ENCODE measurements around the gene B3GALNT2.

Gene B3GALNT2

DNA sequence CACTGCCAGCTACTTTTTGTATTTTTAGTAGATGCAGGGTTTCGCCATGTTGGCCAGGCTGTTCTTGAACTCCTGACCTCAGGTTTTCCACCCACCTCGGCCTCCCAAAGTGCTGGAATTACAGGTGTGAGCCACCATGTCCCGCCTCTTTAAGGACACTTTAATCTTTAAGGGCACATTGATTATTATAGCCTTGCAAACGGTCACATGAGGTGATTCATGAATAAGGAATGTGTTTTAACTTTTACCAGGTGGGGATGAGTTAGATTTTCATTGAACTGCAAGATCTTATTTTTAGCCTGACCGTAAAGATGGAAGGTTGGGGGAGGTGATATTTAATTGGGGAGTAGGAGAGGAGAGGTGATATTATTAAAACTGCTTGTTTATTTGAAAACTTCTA, 75.1 kb downstream of the B3GALNT2 start:
- Mint-ChIP-seq H3K27me3 (no peaks in the 10 kb centered on the region), H3K27ac (ENCODE audit: low read depth) (no peak overlapping the region), H3K4me3 (no peak overlapping the region), H3K36me3 (ENCODE audit: insufficient read depth) (peaks cover 6% of the 10 kb centered on the region), H3K9me3 (no peaks in the 10 kb centered on the region), H3K4me1 (peaks cover 6% of the 10 kb centered on the region)
- DNase-seq (ENCODE audit: low spot score in 2 of 2) (no peak), ATAC-seq (replicated peaks; ENCODE audit: extremely low read depth, poor library complexity, severe bottlenecking) (no peak)

DNA sequence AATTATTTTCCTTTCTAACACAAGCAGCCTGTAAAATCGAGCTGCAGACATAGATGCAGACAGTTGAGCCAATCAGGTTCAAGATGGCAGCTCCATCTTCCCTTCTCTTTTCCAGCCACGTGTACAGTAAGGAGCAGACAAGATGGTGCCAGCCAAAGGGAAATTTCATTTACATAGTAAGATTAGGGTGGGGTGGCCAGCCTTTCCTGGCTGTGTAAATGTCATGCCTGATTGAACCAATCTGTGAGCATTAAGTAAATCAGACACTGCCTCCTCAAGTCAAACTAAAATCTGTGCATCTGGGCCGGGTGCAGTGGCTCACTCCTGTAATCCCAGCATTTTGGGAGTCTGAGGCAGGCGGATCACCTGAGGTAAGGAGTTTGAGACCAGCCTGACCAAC, 76.8 kb downstream of the B3GALNT2 start:
- H3K27me3 Mint-ChIP-seq = no peaks in the 10 kb centered on the region
- H3K9me3 Mint-ChIP-seq = no peaks in the 10 kb centered on the region
- ATAC-seq (replicated peaks; ENCODE audit: extremely low read depth, poor library complexity, severe bottlenecking) = no peak
- H3K27ac Mint-ChIP-seq (ENCODE audit: low read depth) = no peak overlapping the region
- no peak for DNase-seq (ENCODE audit: low spot score in 2 of 2)
- H3K4me3 Mint-ChIP-seq = no peak overlapping the region
- peaks cover 22% of the 10 kb centered on the region for H3K4me1 Mint-ChIP-seq
- H3K36me3 Mint-ChIP-seq (ENCODE audit: insufficient read depth) = peaks cover 5% of the 10 kb centered on the region

DNA sequence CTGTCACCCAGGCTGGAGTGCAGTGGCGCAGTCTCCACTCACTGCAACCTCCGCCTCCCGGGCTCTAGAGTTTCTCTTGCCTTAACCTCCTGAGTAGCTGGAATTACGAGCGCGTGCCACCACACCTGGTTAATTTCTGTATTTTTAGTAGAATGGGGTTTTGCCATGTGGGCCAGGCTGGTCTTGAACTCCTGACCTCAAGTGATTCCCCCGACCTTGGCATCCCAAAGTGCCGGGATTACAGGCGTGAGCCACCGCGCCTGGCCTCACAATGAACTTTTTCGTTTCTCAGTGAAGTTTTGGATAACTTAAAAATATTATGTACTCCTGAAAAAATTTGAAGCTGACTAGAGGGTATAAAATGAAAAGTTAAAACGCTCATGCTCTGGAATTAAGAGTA, 77.6 kb downstream of the B3GALNT2 start:
- H3K36me3 Mint-ChIP-seq (ENCODE audit: insufficient read depth) = peaks cover 5% of the 10 kb centered on the region
- H3K27me3 Mint-ChIP-seq = no peaks in the 10 kb centered on the region
- H3K9me3 Mint-ChIP-seq = no peaks in the 10 kb centered on the region
- no peak overlapping the region for H3K4me3 Mint-ChIP-seq
- DNase-seq (ENCODE audit: low spot score in 2 of 2) = no peak
- H3K4me1 Mint-ChIP-seq = peaks cover 22% of the 10 kb centered on the region
- no peak for ATAC-seq (replicated peaks; ENCODE audit: extremely low read depth, poor library complexity, severe bottlenecking)
- H3K27ac Mint-ChIP-seq (ENCODE audit: low read depth) = no peak overlapping the region

DNA sequence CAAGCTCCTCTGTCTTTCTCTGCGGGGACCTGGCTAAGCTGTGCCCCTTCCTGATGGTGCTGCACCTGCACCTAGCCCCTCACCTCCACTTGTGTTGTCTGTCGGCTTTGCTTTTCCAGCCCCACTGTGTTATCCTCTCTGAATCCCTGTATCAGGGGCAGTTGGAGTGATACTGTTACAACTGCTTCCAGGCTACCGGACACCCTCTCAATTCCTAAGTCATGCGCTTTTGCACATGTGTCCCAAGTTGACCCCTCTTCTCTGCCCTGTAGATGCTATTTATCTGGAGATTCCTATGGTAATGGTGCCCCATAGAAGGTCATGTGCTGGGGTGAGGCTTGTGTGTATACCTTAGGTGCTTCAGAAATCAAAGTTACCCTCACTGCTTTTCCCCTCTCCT, 78.1 kb downstream of the B3GALNT2 start:
- H3K9me3 Mint-ChIP-seq = no peaks in the 10 kb centered on the region
- DNase-seq (ENCODE audit: low spot score in 2 of 2) (no peak), ATAC-seq (replicated peaks; ENCODE audit: extremely low read depth, poor library complexity, severe bottlenecking) (no peak)
- H3K4me1 Mint-ChIP-seq = peaks cover 22% of the 10 kb centered on the region
- H3K27me3 Mint-ChIP-seq = no peaks in the 10 kb centered on the region
- peaks cover 5% of the 10 kb centered on the region for H3K36me3 Mint-ChIP-seq (ENCODE audit: insufficient read depth)
- no peak overlapping the region for H3K4me3 Mint-ChIP-seq
- no peak overlapping the region for H3K27ac Mint-ChIP-seq (ENCODE audit: low read depth)

DNA sequence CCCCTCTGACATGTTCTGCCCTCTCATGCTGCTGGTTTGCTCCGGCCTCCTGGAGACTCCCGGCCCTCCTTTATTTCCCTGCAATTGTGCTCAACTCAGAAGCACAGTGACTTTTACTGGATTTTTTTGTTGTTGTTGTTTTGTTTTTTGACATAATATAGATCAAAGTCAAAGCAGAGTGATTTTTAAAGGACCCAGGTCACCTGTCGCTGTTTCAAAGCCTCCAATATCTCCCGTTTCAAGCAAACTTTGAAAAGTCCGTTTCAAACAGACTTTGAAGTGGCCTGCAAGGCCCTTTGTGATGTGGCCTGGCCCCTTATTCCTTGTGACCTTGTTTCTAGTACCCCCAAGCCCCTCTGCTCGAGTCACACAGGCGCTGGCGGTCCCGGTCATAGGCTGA, 78.9 kb downstream of the B3GALNT2 start:
- H3K9me3 Mint-ChIP-seq = no peaks in the 10 kb centered on the region
- no peak for DNase-seq (ENCODE audit: low spot score in 2 of 2)
- no peaks in the 10 kb centered on the region for H3K27me3 Mint-ChIP-seq
- peak overlapping the region; percentile 38 for H3K27ac Mint-ChIP-seq (ENCODE audit: low read depth)
- H3K4me1 Mint-ChIP-seq = peaks cover 22% of the 10 kb centered on the region
- H3K4me3 Mint-ChIP-seq = no peak overlapping the region
- peaks cover 5% of the 10 kb centered on the region for H3K36me3 Mint-ChIP-seq (ENCODE audit: insufficient read depth)
- ATAC-seq (replicated peaks; ENCODE audit: extremely low read depth, poor library complexity, severe bottlenecking) = no peak

DNA sequence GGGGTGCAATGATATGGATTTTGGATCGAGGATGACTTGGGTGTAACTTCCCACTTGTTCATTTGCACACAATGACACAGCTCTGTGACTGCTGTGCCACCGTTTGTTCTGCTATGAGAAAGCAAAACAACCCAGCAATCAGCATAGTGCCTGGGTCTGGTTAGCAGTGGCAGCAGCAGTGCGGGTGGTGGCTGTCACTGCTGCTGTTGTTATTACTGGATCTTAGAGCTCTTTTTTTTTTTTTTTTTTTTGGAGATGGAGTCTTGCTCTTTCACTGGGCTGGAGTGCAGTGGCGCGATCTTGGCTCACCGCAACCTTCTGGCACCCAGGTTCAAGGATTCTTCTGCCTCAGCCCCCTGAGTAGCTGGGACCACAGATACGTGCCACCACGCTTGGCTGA, 80.2 kb downstream of the B3GALNT2 start:
- no peak for DNase-seq (ENCODE audit: low spot score in 2 of 2)
- Mint-ChIP-seq H3K9me3 (no peaks in the 10 kb centered on the region), H3K27ac (ENCODE audit: low read depth) (peak overlapping the region; percentile 80), H3K4me1 (peaks cover 22% of the 10 kb centered on the region), H3K4me3 (no peak overlapping the region), H3K27me3 (no peaks in the 10 kb centered on the region), H3K36me3 (ENCODE audit: insufficient read depth) (peaks cover 5% of the 10 kb centered on the region)
- no peak for ATAC-seq (replicated peaks; ENCODE audit: extremely low read depth, poor library complexity, severe bottlenecking)

DNA sequence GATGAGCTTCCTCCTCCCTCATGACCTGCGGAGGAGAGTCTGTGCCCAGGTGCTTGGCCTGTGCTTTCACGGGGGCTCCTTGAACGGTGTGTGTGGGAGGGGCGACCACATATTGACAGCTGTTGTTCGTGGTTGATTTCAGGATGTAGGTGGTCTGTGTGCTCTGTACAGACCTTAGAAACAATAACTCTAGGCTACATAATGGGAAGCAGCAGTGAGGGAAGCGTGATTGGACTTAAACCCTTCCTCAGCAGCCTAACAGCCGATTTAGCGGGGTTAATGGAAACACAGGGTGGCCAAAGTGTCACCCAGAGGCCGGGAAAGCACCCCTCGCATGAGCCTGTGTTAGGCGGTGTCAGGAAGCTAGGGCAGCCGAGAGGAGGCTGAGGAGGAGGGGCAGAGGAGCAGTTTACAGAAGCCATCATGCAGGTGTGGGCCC, 81.0 kb downstream of the B3GALNT2 start:
- DNase-seq (ENCODE audit: low spot score in 2 of 2) = peak in 1 of 2 donors; percentile 16
- no peaks in the 10 kb centered on the region for H3K27me3 Mint-ChIP-seq
- ATAC-seq (replicated peaks; ENCODE audit: extremely low read depth, poor library complexity, severe bottlenecking) = peak; percentile 91
- peak overlapping the region; percentile 80 for H3K27ac Mint-ChIP-seq (ENCODE audit: low read depth)
- H3K9me3 Mint-ChIP-seq = no peaks in the 10 kb centered on the region
- H3K4me1 Mint-ChIP-seq = peaks cover 22% of the 10 kb centered on the region
- H3K4me3 Mint-ChIP-seq = peak overlapping the region; percentile 68
- H3K36me3 Mint-ChIP-seq (ENCODE audit: insufficient read depth) = peaks cover 5% of the 10 kb centered on the region

DNA sequence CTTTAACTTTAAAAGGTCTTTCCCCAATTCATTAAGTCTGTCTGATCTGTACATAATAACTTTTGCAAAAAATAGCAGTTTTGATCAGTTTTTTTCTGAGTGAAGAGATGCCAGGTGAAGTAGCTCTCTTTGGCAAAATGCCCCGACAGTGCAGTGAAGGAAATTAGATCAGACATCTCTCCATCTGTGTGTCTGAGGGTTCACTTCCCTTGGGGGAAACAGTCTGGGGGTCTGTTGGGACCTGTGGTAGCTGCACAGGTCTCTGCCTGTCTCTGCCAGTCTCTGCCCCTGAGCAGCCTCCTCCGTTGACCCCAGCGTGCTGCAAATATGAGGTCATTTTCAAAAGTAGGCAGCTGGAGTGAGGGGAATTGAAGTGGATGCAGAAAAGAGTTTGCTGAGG, 82.5 kb downstream of the B3GALNT2 start:
- Mint-ChIP-seq H3K27me3 (no peaks in the 10 kb centered on the region), H3K9me3 (no peaks in the 10 kb centered on the region), H3K36me3 (ENCODE audit: insufficient read depth) (peaks cover 4% of the 10 kb centered on the region), H3K4me1 (peaks cover 22% of the 10 kb centered on the region), H3K4me3 (no peak overlapping the region), H3K27ac (ENCODE audit: low read depth) (no peak overlapping the region)
- no peak for DNase-seq (ENCODE audit: low spot score in 2 of 2)
- ATAC-seq (replicated peaks; ENCODE audit: extremely low read depth, poor library complexity, severe bottlenecking) = no peak

DNA sequence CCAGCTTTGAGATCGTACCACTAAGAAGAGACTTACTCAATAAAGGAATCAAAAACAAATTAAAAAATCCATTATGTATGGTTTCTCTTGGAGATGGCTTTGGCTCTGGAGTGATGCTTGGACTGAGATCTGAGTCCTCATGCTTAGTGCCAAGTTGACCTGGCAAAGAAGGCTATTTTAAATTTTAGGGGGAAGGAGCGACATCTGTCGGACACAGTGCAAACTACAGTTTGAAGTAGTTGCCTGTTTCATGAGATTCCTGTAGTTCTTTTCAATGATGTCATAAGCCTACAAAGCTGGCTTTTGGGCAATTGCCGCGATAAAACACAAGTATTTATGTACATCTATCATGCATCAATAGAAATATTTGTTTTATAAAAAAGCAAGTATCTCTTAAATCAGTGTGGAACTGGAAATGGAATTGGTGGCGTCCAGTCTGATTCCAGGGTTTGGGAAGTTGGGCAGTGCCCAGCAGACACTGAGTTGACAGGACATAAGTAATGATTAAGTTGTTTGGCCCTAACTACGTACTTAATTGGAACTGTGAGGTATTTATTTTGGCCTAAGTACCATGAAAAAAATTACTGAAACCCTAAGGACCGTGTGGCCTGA, 87.1 kb downstream of the B3GALNT2 start:
- no peak overlapping the region for H3K27ac Mint-ChIP-seq (ENCODE audit: low read depth)
- no peaks in the 10 kb centered on the region for H3K4me1 Mint-ChIP-seq
- peaks cover 3% of the 10 kb centered on the region for H3K36me3 Mint-ChIP-seq (ENCODE audit: insufficient read depth)
- no peak overlapping the region for H3K4me3 Mint-ChIP-seq
- H3K9me3 Mint-ChIP-seq = no peaks in the 10 kb centered on the region
- no peaks in the 10 kb centered on the region for H3K27me3 Mint-ChIP-seq
- DNase-seq (ENCODE audit: low spot score in 2 of 2) = peak; percentile 53 to 57
- ATAC-seq (replicated peaks; ENCODE audit: extremely low read depth, poor library complexity, severe bottlenecking) = peak; percentile 28

DNA sequence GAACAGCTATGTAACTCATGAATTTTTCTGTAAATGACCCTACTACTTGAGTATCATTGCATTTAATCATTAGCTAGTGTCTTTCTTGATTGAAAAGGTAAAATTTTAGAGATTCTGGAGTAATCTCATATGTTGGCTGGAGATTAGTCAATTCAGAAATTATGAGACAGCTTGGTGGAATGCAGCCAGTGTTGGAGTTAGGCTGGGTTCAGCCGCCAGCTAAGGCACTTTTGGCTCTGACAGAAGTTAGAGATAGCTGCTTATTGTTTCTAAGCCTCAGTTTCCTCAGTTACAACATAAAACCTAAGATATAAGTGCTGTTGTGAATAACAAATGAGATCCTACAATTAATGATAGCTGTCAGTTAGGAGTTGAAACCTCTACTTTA, 87.6 kb downstream of the B3GALNT2 start:
- no peak overlapping the region for H3K4me3 Mint-ChIP-seq
- no peaks in the 10 kb centered on the region for H3K9me3 Mint-ChIP-seq
- H3K27me3 Mint-ChIP-seq = no peaks in the 10 kb centered on the region
- H3K4me1 Mint-ChIP-seq = peaks cover 3% of the 10 kb centered on the region
- ATAC-seq (replicated peaks; ENCODE audit: extremely low read depth, poor library complexity, severe bottlenecking) (no peak), DNase-seq (ENCODE audit: low spot score in 2 of 2) (no peak)
- peaks cover 3% of the 10 kb centered on the region for H3K36me3 Mint-ChIP-seq (ENCODE audit: insufficient read depth)
- no peak overlapping the region for H3K27ac Mint-ChIP-seq (ENCODE audit: low read depth)

DNA sequence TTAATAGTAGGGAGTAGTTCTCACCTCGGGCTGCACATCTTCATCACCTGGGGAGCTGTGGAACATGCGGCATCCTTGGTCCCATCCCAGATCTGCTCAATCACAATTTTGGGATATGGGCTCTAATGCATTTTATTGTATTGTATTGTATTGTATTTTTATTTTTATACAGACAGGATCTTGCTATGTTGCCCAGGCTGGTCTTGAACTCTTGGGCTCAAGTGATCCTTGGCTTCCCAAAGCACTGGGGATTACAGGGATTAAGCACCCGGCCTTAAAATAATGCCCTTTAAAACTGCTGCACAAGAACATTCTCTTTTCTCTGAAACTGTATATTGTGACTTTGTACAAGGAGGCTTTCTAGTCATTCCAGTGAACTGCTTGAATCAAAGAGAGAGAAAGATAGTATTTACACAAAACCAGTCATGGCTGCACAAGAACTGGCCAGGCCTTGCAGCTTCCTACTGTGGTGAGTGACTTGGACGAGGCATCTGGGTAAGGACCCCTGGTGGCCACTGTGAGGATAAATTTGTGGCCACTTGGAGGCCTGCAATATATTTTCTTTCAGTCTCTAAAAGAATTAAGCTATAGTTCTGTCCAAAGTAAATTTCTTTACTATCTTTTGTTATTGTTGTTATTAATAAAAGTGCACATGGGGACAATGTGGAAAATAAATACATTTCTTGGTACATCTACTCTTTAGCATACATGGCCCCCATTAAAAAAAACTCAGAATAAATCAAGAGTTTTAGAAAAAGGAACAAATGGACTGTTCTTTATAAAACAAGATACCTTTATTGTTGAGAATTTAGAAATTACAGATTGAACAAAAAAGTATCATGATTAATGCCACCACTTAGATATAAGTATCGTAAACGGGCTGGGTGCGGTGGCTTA, 89.0 kb downstream of the B3GALNT2 start:
- ATAC-seq (replicated peaks; ENCODE audit: extremely low read depth, poor library complexity, severe bottlenecking) = no peak
- Mint-ChIP-seq H3K9me3 (no peaks in the 10 kb centered on the region), H3K4me1 (peaks cover 4% of the 10 kb centered on the region), H3K27me3 (no peaks in the 10 kb centered on the region), H3K4me3 (no peak overlapping the region), H3K36me3 (ENCODE audit: insufficient read depth) (peaks cover 3% of the 10 kb centered on the region), H3K27ac (ENCODE audit: low read depth) (no peak overlapping the region)
- peak; percentile 22 to 34 for DNase-seq (ENCODE audit: low spot score in 2 of 2)

DNA sequence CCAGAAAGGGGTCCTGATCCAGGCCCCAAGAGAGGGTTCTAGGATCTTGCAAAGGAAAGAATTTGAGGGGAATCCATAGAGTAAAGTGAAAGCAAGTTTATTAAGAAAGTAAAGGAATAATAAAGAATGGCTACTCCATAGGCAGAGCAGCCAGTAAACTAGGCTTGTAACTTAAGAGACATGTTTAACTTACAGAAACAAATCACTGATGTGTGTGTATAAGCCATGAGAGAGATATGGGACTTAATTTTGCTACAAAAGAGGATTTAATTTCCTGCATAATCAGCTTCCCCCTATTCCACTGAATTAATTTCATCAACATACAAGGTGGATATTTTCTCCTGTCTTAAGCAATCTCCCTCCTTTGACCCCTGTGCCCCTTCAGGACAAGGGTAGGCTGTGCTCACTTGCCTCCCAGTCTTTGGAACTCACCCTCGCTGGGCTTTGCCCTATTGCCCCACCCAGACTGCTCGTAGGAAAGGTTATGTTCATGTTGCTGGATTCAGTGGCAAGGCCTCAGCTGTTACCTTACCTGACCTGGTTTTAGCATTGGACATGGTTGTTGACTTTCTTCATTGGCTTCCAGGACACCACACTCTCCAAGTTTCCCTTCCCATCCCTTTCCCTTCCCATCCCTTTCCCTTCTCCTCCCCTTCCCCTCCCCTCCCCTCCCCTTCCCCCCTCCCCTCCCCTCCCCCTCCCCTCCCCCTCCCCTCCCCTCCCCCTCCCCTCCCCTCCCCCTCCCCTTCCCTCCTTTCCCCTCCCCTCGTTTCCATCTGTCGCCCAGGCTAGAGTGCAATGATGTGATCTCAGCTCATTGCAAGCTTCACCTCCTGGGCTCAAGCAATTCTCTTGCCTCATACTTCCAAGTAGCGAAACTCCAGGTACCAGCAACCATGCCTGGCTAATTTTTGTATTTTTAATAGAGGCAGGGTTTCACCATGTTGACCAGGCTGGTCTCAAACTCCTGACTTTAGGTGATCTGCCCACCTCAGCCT, 92.5 kb downstream of the B3GALNT2 start:
- ATAC-seq (replicated peaks; ENCODE audit: extremely low read depth, poor library complexity, severe bottlenecking) = no peak
- H3K27me3 Mint-ChIP-seq = no peaks in the 10 kb centered on the region
- no peak overlapping the region for H3K4me3 Mint-ChIP-seq
- H3K4me1 Mint-ChIP-seq = peaks cover 4% of the 10 kb centered on the region
- peaks cover 3% of the 10 kb centered on the region for H3K36me3 Mint-ChIP-seq (ENCODE audit: insufficient read depth)
- H3K9me3 Mint-ChIP-seq = no peaks in the 10 kb centered on the region
- peak overlapping the region; percentile 59 for H3K27ac Mint-ChIP-seq (ENCODE audit: low read depth)
- DNase-seq (ENCODE audit: low spot score in 2 of 2) = no peak

All from central memory CD8-positive, alpha-beta T cell (primary cell).